ENCODE results near the gene WRAP53. TPM values are rescaled to one million over a fixed set of nuclear protein-coding genes. Genes with fewer than 3 reads are reported as not detected.

Gene WRAP53
- total RNA-seq, 4 donors from 2014 or later, result 1.0 to 8.8 (median 6.2) TPM

- no peaks in the 10 kb centered on the region for H3K27me3 ChIP-seq
- intact Hi-C loops (cut with DNase I; ENCODE audit: low total_unique reads), result no loop called here
- peaks cover 0 to 17% of the 10 kb centered on the region in 2 donors for H3K4me1 ChIP-seq
- H3K9me3 ChIP-seq, result no peaks in the 10 kb centered on the region
- no peak for DNase-seq
- H3K4me3 ChIP-seq, result peak overlapping the region; percentile 31 to 44
- TF ChIP-seq CTCF (IDR thresholded peaks at IDR 0.05) (no peak), POLR2A (IDR thresholded peaks at IDR 0.05) (no peak)
- H3K27ac ChIP-seq, result peak overlapping the region; percentile 22 to 34
- H3K36me3 ChIP-seq, result no peaks in the 10 kb centered on the region
These were observed 17.3 kb downstream of the WRAP53 start for GRCh38 chr17:7705269-7706255.

- Histone ChIP-seq H3K9me3 (no peaks in the 10 kb centered on the region), H3K27me3 (no peaks in the 10 kb centered on the region), H3K36me3 (no peaks in the 10 kb centered on the region), H3K4me3 (no peak overlapping the region), H3K27ac (no peak overlapping the region), H3K4me1 (peaks cover 0 to 17% of the 10 kb centered on the region in 2 donors)
- DNase-seq, result no peak
- intact Hi-C loops (cut with DNase I; ENCODE audit: low total_unique reads), result no loop called here
- TF ChIP-seq CTCF (IDR thresholded peaks at IDR 0.05) (no peak), POLR2A (IDR thresholded peaks at IDR 0.05) (no peak)
These were observed 18.5 kb downstream of the WRAP53 start for GRCh38 chr17:7706631-7707354.

- Histone ChIP-seq H3K4me3 (no peak overlapping the region), H3K27me3 (no peaks in the 10 kb centered on the region), H3K27ac (no peak overlapping the region), H3K4me1 (peaks cover 0 to 17% of the 10 kb centered on the region in 2 donors), H3K36me3 (no peaks in the 10 kb centered on the region), H3K9me3 (no peaks in the 10 kb centered on the region)
- no peak for DNase-seq
- TF ChIP-seq CTCF (IDR thresholded peaks at IDR 0.05) (no peak), POLR2A (IDR thresholded peaks at IDR 0.05) (no peak)
- intact Hi-C loops (cut with DNase I; ENCODE audit: low total_unique reads), result no loop called here
These were observed 19.2 kb downstream of the WRAP53 start for GRCh38 chr17:7707446-7707845.

GRCh38 chr17:7707858-7708750 is 19.8 kb downstream of the WRAP53 start:
- TF ChIP-seq POLR2A (IDR thresholded peaks at IDR 0.05) (no peak), CTCF (IDR thresholded peaks at IDR 0.05) (no peak)
- no peak overlapping the region for H3K4me3 ChIP-seq
- H3K27ac ChIP-seq, result no peak overlapping the region
- H3K9me3 ChIP-seq, result no peaks in the 10 kb centered on the region
- H3K27me3 ChIP-seq, result no peaks in the 10 kb centered on the region
- peaks cover 0 to 17% of the 10 kb centered on the region in 2 donors for H3K4me1 ChIP-seq
- no peak for DNase-seq
- no peaks in the 10 kb centered on the region for H3K36me3 ChIP-seq
- intact Hi-C loops (cut with DNase I; ENCODE audit: low total_unique reads), result no loop called here

Data from uterus (tissue), 4 donors.